ENCODE measurements around the gene OR2D3.
"Not testable (repeated sequence)": the region's sequence is repeated elsewhere in the genome, so short reads cannot be mapped to it uniquely, and the experiment has no call there.

OR2D3 gene

DNA sequence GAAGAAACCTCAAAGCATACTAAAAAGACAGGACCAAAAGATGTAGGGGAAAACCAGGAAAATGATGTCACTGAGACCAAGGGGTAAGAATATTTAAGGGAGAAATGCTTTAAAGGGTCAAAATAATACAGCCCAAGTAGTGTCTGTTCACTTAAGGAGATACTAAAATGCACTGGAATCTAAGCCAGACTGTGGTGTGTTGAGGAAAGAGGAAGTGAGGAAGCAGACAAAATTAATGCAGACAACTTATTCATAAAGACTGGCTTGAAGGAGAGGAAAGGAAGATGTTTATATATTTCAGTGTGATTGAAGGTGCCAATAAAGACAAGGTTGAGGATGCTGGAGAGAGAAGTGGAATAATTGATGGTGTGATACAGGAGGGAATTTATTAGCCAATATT is 21.2 kb downstream of the OR2D3 start:
- TF ChIP-seq EZH2phosphoT487 (IDR thresholded peaks at IDR 0.05; ENCODE audit: low read depth): no peak
- TF ChIP-seq, protein P1, sequence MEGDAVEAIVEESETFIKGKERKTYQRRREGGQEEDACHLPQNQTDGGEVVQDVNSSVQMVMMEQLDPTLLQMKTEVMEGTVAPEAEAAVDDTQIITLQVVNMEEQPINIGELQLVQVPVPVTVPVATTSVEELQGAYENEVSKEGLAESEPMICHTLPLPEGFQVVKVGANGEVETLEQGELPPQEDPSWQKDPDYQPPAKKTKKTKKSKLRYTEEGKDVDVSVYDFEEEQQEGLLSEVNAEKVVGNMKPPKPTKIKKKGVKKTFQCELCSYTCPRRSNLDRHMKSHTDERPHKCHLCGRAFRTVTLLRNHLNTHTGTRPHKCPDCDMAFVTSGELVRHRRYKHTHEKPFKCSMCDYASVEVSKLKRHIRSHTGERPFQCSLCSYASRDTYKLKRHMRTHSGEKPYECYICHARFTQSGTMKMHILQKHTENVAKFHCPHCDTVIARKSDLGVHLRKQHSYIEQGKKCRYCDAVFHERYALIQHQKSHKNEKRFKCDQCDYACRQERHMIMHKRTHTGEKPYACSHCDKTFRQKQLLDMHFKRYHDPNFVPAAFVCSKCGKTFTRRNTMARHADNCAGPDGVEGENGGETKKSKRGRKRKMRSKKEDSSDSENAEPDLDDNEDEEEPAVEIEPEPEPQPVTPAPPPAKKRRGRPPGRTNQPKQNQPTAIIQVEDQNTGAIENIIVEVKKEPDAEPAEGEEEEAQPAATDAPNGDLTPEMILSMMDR (IDR thresholded peaks at IDR 0.05; ENCODE audit: low read depth, low read length): no peak
- peaks cover 10% of the 10 kb centered on the region for H3K4me1 ChIP-seq (ENCODE audit: low read length)
- peaks cover 39% of the 10 kb centered on the region for H3K36me3 ChIP-seq (replicated peaks; ENCODE audit: low read depth, low read length)
- no peaks in the 10 kb centered on the region for H3K27me3 ChIP-seq (ENCODE audit: low read depth, low read length)
- H3K4me3 ChIP-seq (ENCODE audit: low read length): no peak overlapping the region
- H3K4me2 ChIP-seq (ENCODE audit: low read length): no peak overlapping the region
- H3K9me3 ChIP-seq (ENCODE audit: insufficient read depth, low read length): no peaks in the 10 kb centered on the region
- H2AFZ ChIP-seq (ENCODE audit: low read depth, low read length): no peak overlapping the region
- H3K9ac ChIP-seq (ENCODE audit: low read length): no peak overlapping the region
- no peak overlapping the region for H3K27ac ChIP-seq (ENCODE audit: low read length)
- no peaks in the 10 kb centered on the region for H3K79me2 ChIP-seq (ENCODE audit: low read length)
- peaks cover 6% of the 10 kb centered on the region; the same call in 1 of the 2 replicates for H4K20me1 ChIP-seq (ENCODE audit: insufficient read depth, low read length)

DNA sequence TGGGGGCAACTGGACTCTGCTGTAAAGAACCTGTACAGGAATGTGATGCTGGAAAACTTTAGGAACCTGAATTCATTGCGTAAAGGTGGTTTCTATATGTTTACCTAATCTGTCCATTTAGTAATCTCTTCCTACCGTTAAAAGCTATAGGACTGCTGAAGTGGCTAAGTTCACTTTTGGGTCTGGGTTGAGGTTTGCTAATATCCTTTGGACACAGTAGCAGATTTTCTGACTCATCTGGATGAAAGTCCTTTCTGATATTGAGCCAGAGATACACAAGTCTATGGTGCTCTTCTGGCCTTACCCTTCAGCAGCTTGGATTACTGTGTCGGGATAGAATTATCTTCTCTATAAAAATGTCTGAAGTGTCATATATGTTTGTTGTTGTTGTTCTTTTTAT is 22.3 kb downstream of the OR2D3 start:
- no peak overlapping the region for H3K4me3 ChIP-seq (ENCODE audit: low read length)
- peaks cover 47% of the 10 kb centered on the region for H3K36me3 ChIP-seq (replicated peaks; ENCODE audit: low read depth, low read length)
- H3K27ac ChIP-seq (ENCODE audit: low read length): no peak overlapping the region
- TF ChIP-seq, protein P1 (IDR thresholded peaks at IDR 0.05; ENCODE audit: low read depth, low read length): no peak
- no peak for TF ChIP-seq EZH2phosphoT487 (IDR thresholded peaks at IDR 0.05; ENCODE audit: low read depth)
- H3K9ac ChIP-seq (ENCODE audit: low read length): no peak overlapping the region
- peaks cover 6% of the 10 kb centered on the region; the same call in 1 of the 2 replicates for H4K20me1 ChIP-seq (ENCODE audit: insufficient read depth, low read length)
- H3K27me3 ChIP-seq (ENCODE audit: low read depth, low read length): no peaks in the 10 kb centered on the region
- no peak overlapping the region for H3K4me2 ChIP-seq (ENCODE audit: low read length)
- no peaks in the 10 kb centered on the region for H3K79me2 ChIP-seq (ENCODE audit: low read length)
- H2AFZ ChIP-seq (ENCODE audit: low read depth, low read length): no peak overlapping the region
- H3K4me1 ChIP-seq (ENCODE audit: low read length): peaks cover 10% of the 10 kb centered on the region
- H3K9me3 ChIP-seq (ENCODE audit: insufficient read depth, low read length): no peaks in the 10 kb centered on the region

DNA sequence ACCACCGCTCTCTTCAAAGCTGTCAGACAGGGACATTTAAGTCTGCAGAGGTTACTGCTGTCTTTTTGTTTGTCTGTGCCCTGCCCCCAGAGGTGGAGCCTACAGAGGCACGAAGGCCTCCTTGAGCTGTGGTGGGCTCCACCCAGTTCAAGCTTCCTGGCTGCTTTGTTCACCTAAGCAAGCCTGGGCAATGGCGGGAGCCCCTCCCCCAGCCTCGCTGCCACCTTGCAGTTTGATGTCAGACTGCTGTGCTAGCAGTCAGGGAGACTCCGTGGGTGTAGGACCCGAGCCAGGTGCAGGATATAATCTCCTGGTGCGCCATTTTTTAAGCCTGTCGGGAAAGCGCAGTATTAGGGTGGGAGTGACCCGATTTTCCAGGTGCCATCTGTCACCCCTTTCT is 33.4 kb downstream of the OR2D3 start:
- not testable (repeated sequence) for H3K27ac ChIP-seq (ENCODE audit: low read length); H3K9me3 ChIP-seq (ENCODE audit: insufficient read depth, low read length); H3K4me1 ChIP-seq (ENCODE audit: low read length); H3K79me2 ChIP-seq (ENCODE audit: low read length); H2AFZ ChIP-seq (ENCODE audit: low read depth, low read length); H3K27me3 ChIP-seq (ENCODE audit: low read depth, low read length); H3K9ac ChIP-seq (ENCODE audit: low read length); H4K20me1 ChIP-seq (ENCODE audit: insufficient read depth, low read length); H3K4me3 ChIP-seq (ENCODE audit: low read length); H3K4me2 ChIP-seq (ENCODE audit: low read length)
- peaks cover 35% of the 10 kb centered on the region for H3K36me3 ChIP-seq (replicated peaks; ENCODE audit: low read depth, low read length)

DNA sequence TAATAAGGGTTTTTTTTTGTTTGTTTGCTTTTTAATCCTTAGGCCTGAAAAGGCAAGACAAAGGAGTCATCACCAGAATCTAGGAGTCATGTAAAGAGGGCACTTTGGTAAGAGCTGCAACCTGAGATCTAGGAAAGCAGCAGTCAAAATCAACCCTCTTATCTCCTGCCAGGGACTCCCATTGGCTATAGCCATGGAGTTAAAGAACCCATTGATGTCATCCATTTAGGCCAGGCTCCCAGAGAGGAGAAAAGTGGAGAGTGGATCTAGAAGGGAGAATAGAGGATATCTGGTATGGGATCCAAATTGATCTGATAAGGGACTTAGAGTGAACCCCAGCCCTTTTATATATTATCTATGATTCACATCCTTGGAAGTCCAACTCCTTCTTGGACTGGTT is 41.3 kb downstream of the OR2D3 start:
- Histone ChIP-seq H3K27ac (ENCODE audit: low read length) (no peak overlapping the region), H3K4me3 (ENCODE audit: low read length) (no peak overlapping the region), H3K4me2 (ENCODE audit: low read length) (no peak overlapping the region), H3K36me3 (replicated peaks; ENCODE audit: low read depth, low read length) (peaks cover 46% of the 10 kb centered on the region), H3K79me2 (ENCODE audit: low read length) (no peaks in the 10 kb centered on the region), H3K4me1 (ENCODE audit: low read length) (no peaks in the 10 kb centered on the region), H3K9ac (ENCODE audit: low read length) (no peak overlapping the region), H2AFZ (ENCODE audit: low read depth, low read length) (no peak overlapping the region), H3K9me3 (ENCODE audit: insufficient read depth, low read length) (no peaks in the 10 kb centered on the region), H4K20me1 (ENCODE audit: insufficient read depth, low read length) (no peaks in the 10 kb centered on the region), H3K27me3 (ENCODE audit: low read depth, low read length) (no peaks in the 10 kb centered on the region)
- no peak for TF ChIP-seq EZH2phosphoT487 (IDR thresholded peaks at IDR 0.05; ENCODE audit: low read depth)
- TF ChIP-seq, protein P1 (IDR thresholded peaks at IDR 0.05; ENCODE audit: low read depth, low read length): no peak

DNA sequence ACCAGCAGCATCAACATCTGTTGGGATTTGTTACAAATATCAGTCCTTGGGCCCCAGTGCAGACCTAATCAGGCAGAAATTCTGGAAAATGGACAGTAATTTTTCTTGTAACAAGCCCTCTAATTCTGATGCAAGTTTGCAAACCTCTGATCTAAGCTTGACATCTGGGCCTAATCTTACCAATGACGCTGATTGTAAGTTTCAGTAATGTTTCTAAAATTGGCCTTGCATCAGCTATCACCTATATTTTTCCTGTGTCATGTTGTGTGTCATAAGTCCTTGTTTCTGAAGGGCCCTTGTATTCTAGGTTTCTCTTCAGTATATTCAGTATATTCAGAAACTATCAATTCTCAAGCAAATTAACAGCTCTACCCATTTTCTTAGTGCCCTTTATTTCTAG is 41.9 kb downstream of the OR2D3 start:
- Histone ChIP-seq H3K79me2 (ENCODE audit: low read length) (no peaks in the 10 kb centered on the region), H2AFZ (ENCODE audit: low read depth, low read length) (no peak overlapping the region), H3K4me1 (ENCODE audit: low read length) (no peaks in the 10 kb centered on the region), H3K4me3 (ENCODE audit: low read length) (no peak overlapping the region), H3K4me2 (ENCODE audit: low read length) (no peak overlapping the region), H3K36me3 (replicated peaks; ENCODE audit: low read depth, low read length) (peaks cover 40% of the 10 kb centered on the region), H3K27ac (ENCODE audit: low read length) (no peak overlapping the region), H4K20me1 (ENCODE audit: insufficient read depth, low read length) (no peaks in the 10 kb centered on the region), H3K9ac (ENCODE audit: low read length) (no peak overlapping the region), H3K9me3 (ENCODE audit: insufficient read depth, low read length) (no peaks in the 10 kb centered on the region), H3K27me3 (ENCODE audit: low read depth, low read length) (no peaks in the 10 kb centered on the region)
- no peak for TF ChIP-seq EZH2phosphoT487 (IDR thresholded peaks at IDR 0.05; ENCODE audit: low read depth)
- TF ChIP-seq, protein P1 (IDR thresholded peaks at IDR 0.05; ENCODE audit: low read depth, low read length): no peak

All from OCI-LY3 (cell line).